GM12878 (cell line): ENCODE data around the gene KCNQ1.

Source experiments
- ATF7 ChIP-seq: fragments of 450-650 bp; IDR thresholded peaks from 2 replicates; pipeline ENCODE4 v1.6.1; 2016; ENCODE audit warnings: low read depth, mild to moderate bottlenecking
- EGR1 ChIP-seq, 2 experiments: IDR thresholded peaks; 1 replicate in 1 of 2; 2 replicates in 1 of 2; pipeline ENCODE4 v1.6.1; 2011 to 2012; ENCODE audit warnings: low read depth in 2 of 2, low read length in 2 of 2, borderline replicate concordance in 1 of 2, mild to moderate bottlenecking in 1 of 2, moderate library complexity in 1 of 2
- EZH2 ChIP-seq: IDR thresholded peaks from 2 replicates; pipeline ENCODE4 v1.6.1; 2012; ENCODE audit warnings: low read depth, mild to moderate bottlenecking, control low read depth, inconsistent platforms, low read length, borderline replicate concordance; ENCODE audit not compliant: control insufficient read depth
- JUND ChIP-seq: IDR thresholded peaks from 2 replicates; pipeline ENCODE4 v1.6.1; 2012; ENCODE audit warnings: low read depth, mild to moderate bottlenecking, low read length, improper control_type of control experiment, moderate library complexity
- POLR2A ChIP-seq: IDR thresholded peaks from 2 replicates; pipeline ENCODE4 v1.6.1; 2011; ENCODE audit warnings: low read depth, mild to moderate bottlenecking, low read length
- SPI1 ChIP-seq: IDR thresholded peaks from 2 replicates; pipeline ENCODE4 v1.6.1; 2011; ENCODE audit warnings: low read depth, mild to moderate bottlenecking, low read length, moderate library complexity, borderline replicate concordance; ENCODE audit not compliant: insufficient read depth
- TF ChIP-seq, protein P1 (sequence below), 3 experiments: IDR thresholded peaks in 2 of 3; conservative IDR thresholded peaks in 1 of 3; 2 replicates each; pipeline ENCODE4 v1.5.1; 2011; ENCODE audit warnings: low read depth in 3 of 3, low read length in 3 of 3, mild to moderate bottlenecking in 3 of 3, control low read depth in 2 of 3, moderate library complexity in 2 of 3, inconsistent platforms in 1 of 3, mixed read lengths in 1 of 3; ENCODE audit not compliant: control insufficient read depth in 2 of 3, insufficient read depth in 1 of 3; ENCODE audit errors: extremely low read depth in 1 of 3
- TF ChIP-seq, protein P2 (sequence below): fragments of 450-650 bp; formaldehyde crosslinking; IDR thresholded peaks from 2 replicates; pipeline ENCODE4 v1.4.0; 2022; ENCODE audit warnings: mild to moderate bottlenecking, moderate library complexity

DNA sequence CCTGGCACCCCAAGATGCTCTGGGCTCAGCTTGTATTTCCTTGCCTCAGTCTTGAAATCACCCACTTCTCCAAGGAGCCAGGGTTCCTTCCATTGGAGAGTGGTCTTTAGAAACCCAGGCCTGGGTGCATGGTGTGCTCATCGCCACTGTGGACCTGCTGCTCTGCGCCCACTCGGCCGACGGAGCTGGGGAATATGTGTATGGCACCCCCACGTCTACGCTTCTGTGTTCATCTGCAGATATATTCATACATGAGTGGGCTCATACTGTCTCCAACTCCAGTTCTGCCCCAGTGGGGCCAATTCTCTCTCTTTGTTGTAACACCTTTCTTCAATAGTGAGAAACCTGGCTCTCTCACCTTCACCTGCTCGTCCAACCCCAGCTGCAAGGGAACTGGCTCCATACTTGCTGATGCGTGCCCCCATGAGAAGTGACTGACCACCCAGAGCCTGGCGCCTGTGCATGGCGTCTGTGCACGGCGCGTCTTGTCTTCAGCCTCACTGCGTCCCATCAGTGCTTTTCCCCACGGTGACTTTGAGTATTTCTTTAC, 39.8 kb downstream of the KCNQ1 start:
- TF ChIP-seq, protein P1, sequence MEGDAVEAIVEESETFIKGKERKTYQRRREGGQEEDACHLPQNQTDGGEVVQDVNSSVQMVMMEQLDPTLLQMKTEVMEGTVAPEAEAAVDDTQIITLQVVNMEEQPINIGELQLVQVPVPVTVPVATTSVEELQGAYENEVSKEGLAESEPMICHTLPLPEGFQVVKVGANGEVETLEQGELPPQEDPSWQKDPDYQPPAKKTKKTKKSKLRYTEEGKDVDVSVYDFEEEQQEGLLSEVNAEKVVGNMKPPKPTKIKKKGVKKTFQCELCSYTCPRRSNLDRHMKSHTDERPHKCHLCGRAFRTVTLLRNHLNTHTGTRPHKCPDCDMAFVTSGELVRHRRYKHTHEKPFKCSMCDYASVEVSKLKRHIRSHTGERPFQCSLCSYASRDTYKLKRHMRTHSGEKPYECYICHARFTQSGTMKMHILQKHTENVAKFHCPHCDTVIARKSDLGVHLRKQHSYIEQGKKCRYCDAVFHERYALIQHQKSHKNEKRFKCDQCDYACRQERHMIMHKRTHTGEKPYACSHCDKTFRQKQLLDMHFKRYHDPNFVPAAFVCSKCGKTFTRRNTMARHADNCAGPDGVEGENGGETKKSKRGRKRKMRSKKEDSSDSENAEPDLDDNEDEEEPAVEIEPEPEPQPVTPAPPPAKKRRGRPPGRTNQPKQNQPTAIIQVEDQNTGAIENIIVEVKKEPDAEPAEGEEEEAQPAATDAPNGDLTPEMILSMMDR (IDR thresholded peaks at IDR 0.05 in 2 of 3, conservative IDR thresholded peaks at IDR 0.05 in 1 of 3; ENCODE audit: control insufficient read depth in 2 of 3, extremely low read depth in 1 of 3, insufficient read depth in 1 of 3, low read depth in 3 of 3, low read length in 3 of 3) = no peak
- TF ChIP-seq POLR2A = no peak
- TF ChIP-seq JUND = no peak
- TF ChIP-seq, protein P2, sequence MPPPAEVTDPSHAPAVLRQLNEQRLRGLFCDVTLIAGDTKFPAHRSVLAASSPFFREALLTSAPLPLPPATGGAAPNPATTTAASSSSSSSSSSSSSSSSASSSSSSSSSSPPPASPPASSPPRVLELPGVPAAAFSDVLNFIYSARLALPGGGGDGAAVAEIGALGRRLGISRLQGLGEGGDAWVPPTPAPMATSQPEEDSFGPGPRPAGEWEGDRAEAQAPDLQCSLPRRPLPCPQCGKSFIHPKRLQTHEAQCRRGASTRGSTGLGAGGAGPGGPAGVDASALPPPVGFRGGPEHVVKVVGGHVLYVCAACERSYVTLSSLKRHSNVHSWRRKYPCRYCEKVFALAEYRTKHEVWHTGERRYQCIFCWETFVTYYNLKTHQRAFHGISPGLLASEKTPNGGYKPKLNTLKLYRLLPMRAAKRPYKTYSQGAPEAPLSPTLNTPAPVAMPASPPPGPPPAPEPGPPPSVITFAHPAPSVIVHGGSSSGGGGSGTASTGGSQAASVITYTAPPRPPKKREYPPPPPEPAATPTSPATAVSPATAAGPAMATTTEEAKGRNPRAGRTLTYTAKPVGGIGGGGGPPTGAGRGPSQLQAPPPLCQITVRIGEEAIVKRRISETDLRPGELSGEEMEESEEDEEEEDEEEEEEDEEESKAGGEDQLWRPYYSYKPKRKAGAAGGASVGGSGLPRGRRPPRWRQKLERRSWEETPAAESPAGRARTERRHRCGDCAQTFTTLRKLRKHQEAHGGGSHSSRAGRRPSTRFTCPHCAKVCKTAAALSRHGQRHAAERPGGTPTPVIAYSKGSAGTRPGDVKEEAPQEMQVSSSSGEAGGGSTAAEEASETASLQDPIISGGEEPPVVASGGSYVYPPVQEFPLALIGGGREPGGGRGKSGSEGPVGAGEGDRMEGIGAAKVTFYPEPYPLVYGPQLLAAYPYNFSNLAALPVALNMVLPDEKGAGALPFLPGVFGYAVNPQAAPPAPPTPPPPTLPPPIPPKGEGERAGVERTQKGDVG = no peak
- TF ChIP-seq ATF7 = no peak
- TF ChIP-seq SPI1 = no peak
- no peak for TF ChIP-seq EGR1 (IDR thresholded peaks at IDR 0.05; ENCODE audit: borderline replicate concordance in 1 of 2, low read depth in 2 of 2, low read length in 2 of 2)
- no peak for TF ChIP-seq EZH2
